Stomach (tissue), 4 donors: ENCODE data around the gene TSFM.
A peak's percentile ranks its signal among the peaks of the same experiment; 100 is the strongest.

Experiments used
- EP300 ChIP-seq: sonication (generic); formaldehyde crosslinking; IDR thresholded peaks from one replicate; pipeline ENCODE4 v1.6.1; 2017; ENCODE audit warnings: antibody characterized with exemption
- POLR2A ChIP-seq, 4 donors: fragments of 450-650 bp; IDR thresholded peaks; one replicate each; pipeline ENCODE4 v1.6.1; 2016; ENCODE audit warnings: antibody characterized with exemption in 4 of 4, control low read depth in 2 of 4, mild to moderate bottlenecking in 1 of 4, moderate library complexity in 1 of 4
- POLR2AphosphoS5 ChIP-seq, 3 donors: sonication (generic); formaldehyde crosslinking; IDR thresholded peaks; one replicate each; pipeline ENCODE4 v1.6.1; 2016; ENCODE audit warnings: antibody characterized with exemption in 3 of 3
- TF ChIP-seq, protein P1 (sequence below), 7 experiments: fragments of 450-650 bp in 4 of 7; fragments of 200-600 bp in 3 of 7; sonication (generic) in 3 of 7; IDR thresholded peaks; one replicate each; pipeline ENCODE4 v1.5.1; 2016 to 2019; ENCODE audit warnings: antibody characterized with exemption in 7 of 7, control low read depth in 2 of 7, mild to moderate bottlenecking in 1 of 7

DNA sequence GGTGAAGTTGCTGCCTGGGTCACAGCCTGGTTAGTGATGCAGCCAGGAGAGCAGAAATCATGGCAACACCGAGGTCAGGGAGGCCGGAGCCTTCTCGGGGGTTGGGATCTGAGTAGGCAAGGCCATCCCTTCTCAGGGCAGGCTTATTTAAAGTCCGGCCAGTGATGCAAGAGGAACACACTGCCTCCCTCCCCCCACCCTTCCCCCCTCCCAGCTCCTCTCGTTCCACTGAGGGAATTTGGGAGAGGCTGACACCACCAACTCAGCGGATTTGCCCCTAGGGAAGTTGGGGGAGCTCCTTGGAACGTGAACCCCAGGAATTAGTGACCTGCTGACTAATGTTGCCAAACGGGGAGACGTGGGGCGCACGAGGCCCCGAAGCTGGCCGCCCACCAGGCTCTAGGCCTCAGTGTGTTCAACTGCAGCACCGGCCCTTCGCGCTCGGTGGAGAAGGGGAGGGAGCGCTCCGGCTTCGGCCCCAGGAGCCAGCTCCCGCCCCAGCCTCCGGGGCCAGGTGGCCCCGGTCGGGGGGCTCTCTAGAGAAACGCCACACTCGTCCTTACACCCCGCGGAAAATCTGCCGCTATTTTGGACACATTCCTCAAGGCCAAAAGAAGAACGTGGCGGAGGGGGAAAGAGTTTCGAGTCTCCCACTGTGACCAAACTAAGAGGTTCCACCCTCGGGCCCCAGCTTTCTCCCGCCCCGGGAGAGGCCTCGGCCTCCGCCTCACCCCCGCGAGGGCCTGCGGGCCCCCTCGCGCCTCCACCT lies 62.3 kb downstream of the TSFM start:
- TF ChIP-seq, protein P1, sequence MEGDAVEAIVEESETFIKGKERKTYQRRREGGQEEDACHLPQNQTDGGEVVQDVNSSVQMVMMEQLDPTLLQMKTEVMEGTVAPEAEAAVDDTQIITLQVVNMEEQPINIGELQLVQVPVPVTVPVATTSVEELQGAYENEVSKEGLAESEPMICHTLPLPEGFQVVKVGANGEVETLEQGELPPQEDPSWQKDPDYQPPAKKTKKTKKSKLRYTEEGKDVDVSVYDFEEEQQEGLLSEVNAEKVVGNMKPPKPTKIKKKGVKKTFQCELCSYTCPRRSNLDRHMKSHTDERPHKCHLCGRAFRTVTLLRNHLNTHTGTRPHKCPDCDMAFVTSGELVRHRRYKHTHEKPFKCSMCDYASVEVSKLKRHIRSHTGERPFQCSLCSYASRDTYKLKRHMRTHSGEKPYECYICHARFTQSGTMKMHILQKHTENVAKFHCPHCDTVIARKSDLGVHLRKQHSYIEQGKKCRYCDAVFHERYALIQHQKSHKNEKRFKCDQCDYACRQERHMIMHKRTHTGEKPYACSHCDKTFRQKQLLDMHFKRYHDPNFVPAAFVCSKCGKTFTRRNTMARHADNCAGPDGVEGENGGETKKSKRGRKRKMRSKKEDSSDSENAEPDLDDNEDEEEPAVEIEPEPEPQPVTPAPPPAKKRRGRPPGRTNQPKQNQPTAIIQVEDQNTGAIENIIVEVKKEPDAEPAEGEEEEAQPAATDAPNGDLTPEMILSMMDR (IDR thresholded peaks at IDR 0.05), result no peak
- TF ChIP-seq POLR2A (IDR thresholded peaks at IDR 0.05) (no peak), EP300 (no peak), POLR2AphosphoS5 (IDR thresholded peaks at IDR 0.05) (peak; percentile 46 to 78 (median 50))
